Duodenal mucosa (tissue), 2 donors: Measurements from ENCODE around the gene CHRNA7.

Source experiments
- H3K27ac ChIP-seq: one replicate; pipeline ENCODE4 v1.7.0; 2013; ENCODE audit warnings: low read depth, low read length
- H3K27me3 ChIP-seq, 2 donors: one replicate each; pipeline ENCODE4 v1.7.0; 2013; ENCODE audit warnings: low read length in 2 of 2, control low read depth in 1 of 2; ENCODE audit not compliant: insufficient read depth in 2 of 2, control insufficient read depth in 1 of 2
- H3K36me3 ChIP-seq, 2 donors: one replicate each; pipeline ENCODE4 v1.7.0; 2013; ENCODE audit warnings: low read length in 2 of 2, control low read depth in 1 of 2; ENCODE audit not compliant: insufficient read depth in 2 of 2, control insufficient read depth in 1 of 2
- H3K4me1 ChIP-seq, 2 donors: one replicate each; pipeline ENCODE4 v1.7.0; 2013; ENCODE audit warnings: low read length in 2 of 2, control low read depth in 1 of 2; ENCODE audit not compliant: insufficient read depth in 2 of 2, control insufficient read depth in 1 of 2
- H3K4me3 ChIP-seq, 2 donors: one replicate each; pipeline ENCODE4 v1.7.0; 2013; ENCODE audit warnings: low read length in 2 of 2, low read depth in 1 of 2
- H3K9ac ChIP-seq, 2 donors: one replicate each; pipeline ENCODE4 v1.7.0; 2013; ENCODE audit warnings: low read length in 2 of 2, low read depth in 1 of 2
- H3K9me3 ChIP-seq, 2 donors: one replicate each; pipeline ENCODE4 v1.7.0; 2013; ENCODE audit warnings: low read length in 2 of 2, control low read depth in 1 of 2; ENCODE audit not compliant: control insufficient read depth in 1 of 2

CHRNA7 gene

DNA sequence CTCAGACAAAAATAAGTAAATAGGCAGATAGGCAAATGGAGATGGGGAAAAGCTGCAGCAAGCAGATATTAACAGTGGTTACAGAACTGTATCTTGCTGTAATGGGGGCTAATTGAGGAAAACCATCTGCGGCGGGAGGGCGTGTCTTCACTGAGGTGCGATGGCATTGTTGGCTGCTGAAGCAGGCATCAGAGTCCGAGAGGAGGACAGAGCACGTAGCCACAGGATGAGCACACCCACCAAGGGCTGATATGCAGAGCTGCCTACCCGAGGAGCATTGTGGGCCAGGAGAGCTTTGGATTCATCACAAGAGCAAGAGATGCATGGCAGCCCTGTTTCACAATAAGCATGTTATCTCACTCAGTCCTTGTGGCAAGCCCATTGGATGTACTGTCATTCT is 30.4 kb downstream of the CHRNA7 start:
- no peak overlapping the region for H3K9ac ChIP-seq
- H3K9me3 ChIP-seq: peaks cover 3 to 4% of the 10 kb centered on the region in 2 donors
- no peak overlapping the region for H3K4me3 ChIP-seq

DNA sequence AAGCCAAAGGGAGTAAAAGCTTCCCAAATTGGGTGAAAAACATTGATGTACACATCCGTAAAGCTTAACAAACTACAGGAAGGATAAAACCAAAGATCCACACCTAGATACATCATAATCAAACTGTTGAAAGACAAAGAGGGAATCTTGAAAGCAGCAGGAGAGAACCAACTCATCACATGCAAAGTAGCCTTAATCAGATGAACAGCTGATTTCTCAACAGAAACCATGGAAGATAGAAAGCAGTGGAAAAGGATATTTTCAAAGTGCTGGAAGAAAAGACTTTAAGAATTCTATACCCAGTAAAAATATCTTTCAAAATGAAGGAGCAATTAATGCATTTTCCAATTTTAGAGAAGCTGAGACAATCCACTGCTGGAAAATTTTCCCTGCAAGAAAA is 36.8 kb downstream of the CHRNA7 start:
- no peak overlapping the region for H3K27ac ChIP-seq
- peaks cover 0 to 5% of the 10 kb centered on the region in 2 donors for H3K36me3 ChIP-seq
- no peaks in the 10 kb centered on the region for H3K27me3 ChIP-seq
- no peak overlapping the region for H3K9ac ChIP-seq
- H3K4me3 ChIP-seq: no peak overlapping the region
- peaks cover 17 to 26% of the 10 kb centered on the region in 2 donors for H3K9me3 ChIP-seq
- no peaks in the 10 kb centered on the region for H3K4me1 ChIP-seq

More for the DNA sequence above, 30.4 kb downstream of the CHRNA7 start:
- peaks cover 0 to 4% of the 10 kb centered on the region in 2 donors for H3K36me3 ChIP-seq
- no peak overlapping the region for H3K27ac ChIP-seq
- H3K4me1 ChIP-seq: no peaks in the 10 kb centered on the region
- no peaks in the 10 kb centered on the region for H3K27me3 ChIP-seq

DNA sequence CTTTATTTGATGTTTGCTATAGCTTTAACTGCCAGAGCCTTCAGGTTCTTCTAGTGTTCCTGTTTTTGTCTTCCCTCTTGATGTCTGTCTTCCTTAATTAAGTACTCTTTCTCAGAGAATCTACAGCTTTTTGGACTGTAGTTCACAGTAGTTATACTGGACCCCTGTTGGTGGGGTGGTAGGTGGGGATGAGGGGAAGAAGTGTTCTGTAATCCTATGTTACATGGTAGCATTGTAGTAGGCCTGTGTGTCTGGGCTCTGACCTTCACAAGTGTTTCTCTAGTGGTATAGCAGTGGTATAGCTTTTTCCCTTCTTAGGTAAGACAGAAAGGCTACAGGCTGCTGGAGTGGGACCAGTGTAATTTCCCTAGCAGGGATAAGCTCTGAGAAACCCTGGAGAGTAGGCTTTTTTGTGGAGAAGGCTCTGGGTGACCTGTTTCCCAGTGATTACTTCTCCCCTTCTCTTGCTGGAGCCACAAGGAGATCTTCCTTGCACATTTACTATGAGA is 59.6 kb downstream of the CHRNA7 start:
- no peak overlapping the region for H3K27ac ChIP-seq
- no peak overlapping the region for H3K9ac ChIP-seq
- H3K9me3 ChIP-seq: peaks cover 0 to 3% of the 10 kb centered on the region in 2 donors
- no peak overlapping the region for H3K4me3 ChIP-seq
- H3K27me3 ChIP-seq: no peaks in the 10 kb centered on the region
- H3K36me3 ChIP-seq: no peaks in the 10 kb centered on the region
- H3K4me1 ChIP-seq: peaks cover 0 to 3% of the 10 kb centered on the region in 2 donors

DNA sequence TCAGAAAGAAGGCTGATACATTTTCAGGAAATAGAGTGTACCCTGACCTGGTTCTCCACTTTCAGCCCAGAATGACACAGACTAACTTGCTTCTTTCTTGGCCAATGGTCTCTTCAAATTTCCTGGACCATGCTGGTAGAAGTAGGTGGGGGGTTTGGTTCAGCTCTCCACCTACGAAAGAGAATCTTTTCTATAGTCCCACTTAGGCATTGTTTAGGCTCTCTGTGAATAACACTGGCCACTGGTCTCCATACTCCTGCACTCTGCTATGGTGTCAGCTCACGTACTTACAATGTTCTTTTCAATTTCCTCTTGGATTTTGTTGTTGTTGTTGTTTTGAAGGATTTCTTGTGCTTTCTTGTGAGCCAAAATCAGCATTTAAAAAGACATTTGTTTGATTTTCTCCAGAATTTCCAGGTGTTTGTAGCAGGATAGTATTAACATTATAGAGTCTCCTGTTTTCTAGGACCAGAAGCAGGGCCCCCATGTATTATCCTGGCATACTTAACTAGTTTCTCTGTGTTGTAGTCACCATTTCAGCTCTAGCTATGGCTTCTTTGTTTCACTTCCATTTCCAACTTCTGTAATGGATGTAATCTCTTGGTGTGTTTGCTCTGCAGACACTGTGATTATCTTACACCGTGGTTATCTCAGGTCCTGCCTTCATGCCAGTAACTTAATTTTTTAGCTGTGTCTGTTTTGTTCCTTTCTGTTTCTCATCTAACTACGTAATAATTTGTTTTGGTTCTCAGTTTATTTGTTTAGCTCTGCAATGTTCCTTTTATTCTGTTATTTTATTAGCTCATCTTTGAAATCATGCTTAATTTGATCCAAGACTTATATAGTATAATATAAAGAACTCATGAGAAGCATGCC is 61.4 kb downstream of the CHRNA7 start:
- peaks cover 0 to 3% of the 10 kb centered on the region in 2 donors for H3K9me3 ChIP-seq
- no peaks in the 10 kb centered on the region for H3K36me3 ChIP-seq
- no peak overlapping the region for H3K4me3 ChIP-seq

GRCh38 chr15:32096213-32096612 is 65.9 kb downstream of the CHRNA7 start:
- Histone ChIP-seq H3K27me3 (no peaks in the 10 kb centered on the region), H3K27ac (no peak overlapping the region), H3K36me3 (no peaks in the 10 kb centered on the region), H3K9ac (no peak overlapping the region), H3K9me3 (no peaks in the 10 kb centered on the region), H3K4me1 (peaks cover 19% of the 10 kb centered on the region in 2 donors), H3K4me3 (no peak overlapping the region)

More for the DNA sequence above, 61.4 kb downstream of the CHRNA7 start:
- no peaks in the 10 kb centered on the region for H3K27me3 ChIP-seq
- peaks cover 0 to 3% of the 10 kb centered on the region in 2 donors for H3K4me1 ChIP-seq
- no peak overlapping the region for H3K9ac ChIP-seq
- H3K27ac ChIP-seq: no peak overlapping the region

- Histone ChIP-seq H3K27me3 (no peaks in the 10 kb centered on the region), H3K9ac (no peak overlapping the region)
These were observed 66.8 kb downstream of the CHRNA7 start for GRCh38 chr15:32096916-32097617.

GRCh38 chr15:32098033-32098432 is 67.7 kb downstream of the CHRNA7 start:
- Histone ChIP-seq H3K27ac (no peak overlapping the region), H3K4me3 (peak overlapping the region; percentile 40 to 54), H3K9ac (no peak overlapping the region), H3K27me3 (no peaks in the 10 kb centered on the region), H3K36me3 (peaks cover 0 to 5% of the 10 kb centered on the region in 2 donors), H3K4me1 (peaks cover 16 to 19% of the 10 kb centered on the region in 2 donors), H3K9me3 (no peaks in the 10 kb centered on the region)

More at GRCh38 chr15:32096916-32097617, 66.8 kb downstream of the CHRNA7 start:
- Histone ChIP-seq H3K4me3 (no peak overlapping the region), H3K4me1 (peaks cover 16 to 19% of the 10 kb centered on the region in 2 donors), H3K9me3 (no peaks in the 10 kb centered on the region), H3K27ac (no peak overlapping the region), H3K36me3 (peaks cover 0 to 5% of the 10 kb centered on the region in 2 donors)

- no peaks in the 10 kb centered on the region for H3K27me3 ChIP-seq
- H3K4me3 ChIP-seq: no peak overlapping the region
- H3K4me1 ChIP-seq: peaks cover 16 to 19% of the 10 kb centered on the region in 2 donors
- H3K36me3 ChIP-seq: peaks cover 0 to 5% of the 10 kb centered on the region in 2 donors
- no peak overlapping the region for H3K9ac ChIP-seq
- no peak overlapping the region for H3K27ac ChIP-seq
- H3K9me3 ChIP-seq: no peaks in the 10 kb centered on the region
These were observed 68.9 kb downstream of the CHRNA7 start for GRCh38 chr15:32099097-32099785.

- no peak overlapping the region for H3K9ac ChIP-seq
- H3K27ac ChIP-seq: no peak overlapping the region
- H3K9me3 ChIP-seq: no peaks in the 10 kb centered on the region
- no peak overlapping the region for H3K4me3 ChIP-seq
- H3K36me3 ChIP-seq: peaks cover 0 to 5% of the 10 kb centered on the region in 2 donors
- peaks cover 18 to 19% of the 10 kb centered on the region in 2 donors for H3K4me1 ChIP-seq
- no peaks in the 10 kb centered on the region for H3K27me3 ChIP-seq
These were observed 69.8 kb downstream of the CHRNA7 start for GRCh38 chr15:32099956-32100684.
